Adrenal gland (tissue), 12 donors: ENCODE measurements around the gene TRNAU1AP. TPM values are rescaled to one million over a fixed set of nuclear protein-coding genes. Genes with fewer than 3 reads are reported as not detected.
A peak's percentile ranks its signal among the peaks of the same experiment; 100 is the strongest.
"Not testable (repeated sequence)": the region's sequence is repeated elsewhere in the genome, so short reads cannot be mapped to it uniquely, and the experiment has no call there.

Experiments
- DNase-seq, 7 donors: peaks; one replicate each; pipeline ENCODE4 v3.0.0-alpha.2; 2019 to 2020
- H3K27ac ChIP-seq, 5 donors: fragments of 200-600 bp; sonication (generic) in 4 of 5; 1 replicate in 3 of 5; 2 replicates in 2 of 5; pipeline versions ENCODE4 v1.5.1 to v1.8.0; 2016 to 2020; ENCODE audit warnings: mild to moderate bottlenecking in 1 of 5
- H3K27me3 ChIP-seq: fragments of 200-600 bp; 2 replicates; pipeline ENCODE4 v1.8.0; 2021
- H3K36me3 ChIP-seq, 2 donors: fragments of 200-600 bp; replicated peaks in 1 of 2; 1 replicate in 1 of 2; 2 replicates in 1 of 2; pipeline versions ENCODE4 v1.5.1 to v1.8.0; 2018 to 2022
- H3K4me1 ChIP-seq, 2 donors: fragments of 200-600 bp; replicated peaks in 1 of 2; 1 replicate in 1 of 2; 2 replicates in 1 of 2; pipeline versions ENCODE4 v1.5.1 to v1.8.0; 2018 to 2021
- H3K4me3 ChIP-seq, 4 donors: fragments of 200-600 bp; sonication (generic) in 3 of 4; one replicate each; pipeline ENCODE4 v1.5.1; 2016 to 2018
- H3K9me3 ChIP-seq, 3 donors: fragments of 200-600 bp; sonication (generic) in 1 of 3; replicated peaks in 1 of 3; 1 replicate in 2 of 3; 2 replicates in 1 of 3; pipeline versions ENCODE4 v1.5.1 to v1.8.0; 2016 to 2021
- CTCF ChIP-seq, 6 experiments: fragments of 450-650 bp in 4 of 6; fragments of 200-600 bp in 2 of 6; sonication (generic) in 1 of 6; IDR thresholded peaks; 1 replicate in 5 of 6; 2 replicates in 1 of 6; pipeline versions ENCODE4 v1.5.1 to v1.8.0; 2016 to 2021; ENCODE audit warnings: antibody characterized with exemption in 6 of 6, mild to moderate bottlenecking in 2 of 6, moderate library complexity in 1 of 6
- POLR2A ChIP-seq, 2 donors: fragments of 450-650 bp; IDR thresholded peaks; one replicate each; pipeline ENCODE4 v1.6.1; 2017; ENCODE audit warnings: antibody characterized with exemption in 2 of 2, mild to moderate bottlenecking in 2 of 2, moderate library complexity in 1 of 2
- WGBS, 4 donors: extraction: QIAGEN DNeasy Blood & Tissue Kit in 2 of 4; methylation state at CpG; one replicate each; pipeline versions ENCODE4 v1.1.5 to v1.1.7; 2013 to 2017; 5-methylcytosine and 5-hydroxymethylcytosine counted together
- intact Hi-C, 2 donors: fragments of 100-400 bp; cut with DNase I; formaldehyde crosslinking; loops; one replicate each; pipeline versions ENCODE4 v1.14.1 to v1.15.0; 2022 to 2023
- polyA plus RNA-seq, 3 donors: library from polyadenylated mRNA; stranded (reverse); fragments of 200-250 nt in 2 of 3; fragments of 350-450 nt in 1 of 3; fragmentation: Illumina TruSeq in 1 of 3; extraction: RNeasy Lipid Tissue Mini Kit (QIAGEN cat#74804) in 1 of 3; gene quantifications; one replicate each; pipeline ENCODE4 v1.2.3, GENCODE V29; 2013 to 2014
- total RNA-seq, 9 donors: library from RNA; depleted of rRNA in 4 of 9; stranded (reverse); fragments of >200 nt in 4 of 9; fragments of 120-200 nt in 1 of 9; fragmentation: NEBNext Ultra II Directional in 1 of 9; extraction: Animal tissue kit (Norgen Biotek cat#: 25700) in 1 of 9; gene quantifications; one replicate each; pipeline versions ENCODE4 v1.1.0 to v1.2.4, GENCODE V29; 2013 to 2023
- donor health status: healthy with polysubstance abuse.
- donor health status: Bipolar disorder and iron deficiency.
- donor health status: DM: yes; HTN: yes; CAD: no.
- donor health status: DM: no; HTN: no; CAD: no.
- donor health status: DM: no; HTN: no; CAD: no.
- donor health status: DM: yes; HTN: yes; CAD: no.

The TRNAU1AP gene
- total and polyA plus RNA-seq, 12 donors: 9.5 to 29.0 (median 19.5) TPM

GRCh38 chr1:28565040-28565439 lies 12.2 kb downstream of the TRNAU1AP start:
- Histone ChIP-seq H3K4me3 (no peak overlapping the region), H3K36me3 (peaks cover 0 to 82% of the 10 kb centered on the region in 2 donors), H3K9me3 (no peaks in the 10 kb centered on the region), H3K4me1 (no peaks in the 10 kb centered on the region), H3K27me3 (no peaks in the 10 kb centered on the region), H3K27ac (no peak overlapping the region)
- intact Hi-C loops: no loop called here
- DNase-seq: no peak
- no peak for TF ChIP-seq POLR2A (IDR thresholded peaks at IDR 0.05)
- no peak for TF ChIP-seq CTCF (IDR thresholded peaks at IDR 0.05)
- WGBS, 4 donors: 93 to 99% (median 98%) methylated on average over 7 of the region's 7 CpGs

- H3K4me1 ChIP-seq: no peaks in the 10 kb centered on the region
- WGBS, 4 donors: 95 to 99% (median 97%) methylated on average over 6 of the region's 6 CpGs
- H3K27ac ChIP-seq: no peak overlapping the region
- H3K36me3 ChIP-seq: peaks cover 0 to 79% of the 10 kb centered on the region in 2 donors
- no peak for DNase-seq
- TF ChIP-seq POLR2A (IDR thresholded peaks at IDR 0.05) (no peak), CTCF (IDR thresholded peaks at IDR 0.05) (no peak)
- H3K27me3 ChIP-seq: no peaks in the 10 kb centered on the region
- intact Hi-C loops: no loop called here
- H3K4me3 ChIP-seq: no peak overlapping the region
- H3K9me3 ChIP-seq: no peaks in the 10 kb centered on the region
Observed at GRCh38 chr1:28565726-28566125, 12.8 kb downstream of the TRNAU1AP start.

GRCh38 chr1:28566931-28567330 lies 14.0 kb downstream of the TRNAU1AP start:
- 90 to 100% (median 94%) methylated on average over 2 of the region's 2 CpGs for WGBS, 4 donors

GRCh38 chr1:28571911-28572310 lies 19.0 kb downstream of the TRNAU1AP start:
- peaks cover 0 to 54% of the 10 kb centered on the region in 2 donors for H3K36me3 ChIP-seq
- WGBS, 4 donors: 86 to 96% (median 92%) methylated on average over 3 to 4 of the region's 4 CpGs
- H3K4me3 ChIP-seq: no peak overlapping the region
- intact Hi-C loops: no loop called here
- no peak for DNase-seq
- no peaks in the 10 kb centered on the region for H3K4me1 ChIP-seq
- no peaks in the 10 kb centered on the region for H3K27me3 ChIP-seq
- no peak overlapping the region for H3K27ac ChIP-seq
- no peaks in the 10 kb centered on the region for H3K9me3 ChIP-seq
- TF ChIP-seq CTCF (IDR thresholded peaks at IDR 0.05) (no peak), POLR2A (IDR thresholded peaks at IDR 0.05) (no peak)

More at GRCh38 chr1:28566931-28567330, 14.0 kb downstream of the TRNAU1AP start:
- intact Hi-C loops: no loop called here
- Histone ChIP-seq H3K36me3 (peaks cover 0 to 79% of the 10 kb centered on the region in 2 donors), H3K4me1 (no peaks in the 10 kb centered on the region), H3K9me3 (no peaks in the 10 kb centered on the region), H3K27ac (no peak overlapping the region), H3K4me3 (no peak overlapping the region), H3K27me3 (no peaks in the 10 kb centered on the region)
- DNase-seq: no peak
- no peak for TF ChIP-seq CTCF (IDR thresholded peaks at IDR 0.05)
- TF ChIP-seq POLR2A (IDR thresholded peaks at IDR 0.05): no peak

- peak in 4 of 7 donors; percentile 26 to 49 (median 40) for DNase-seq
- H3K27ac ChIP-seq, H3K27me3 ChIP-seq, intact Hi-C loops, H3K4me3 ChIP-seq, H3K4me1 ChIP-seq, H3K9me3 ChIP-seq: not testable (repeated sequence)
- peaks cover 0 to 54% of the 10 kb centered on the region in 2 donors for H3K36me3 ChIP-seq
- WGBS, 4 donors: 84 to 91% (median 89%) methylated on average over 12 of the region's 12 CpGs
Observed at GRCh38 chr1:28572891-28573290, 20.0 kb downstream of the TRNAU1AP start.
